MM.1S (cell line): ENCODE results near the gene YWHAG.
"Not testable (repeated sequence)": the region's sequence is repeated elsewhere in the genome, so short reads cannot be mapped to it uniquely, and the experiment has no call there.

Experiments used
- DNase-seq: peaks from one replicate; pipeline ENCODE4 v3.0.0-alpha.2; 2015
- H2AFZ ChIP-seq: fragments of 300-600 bp; sonication (generic); 2 replicates; pipeline ENCODE4 v1.6.0; 2016; ENCODE audit warnings: antibody characterized with exemption, low read length
- H3F3A ChIP-seq: fragments of 300-600 bp; sonication (generic); 2 replicates; pipeline ENCODE4 v1.6.1; 2016; ENCODE audit warnings: mild to moderate bottlenecking, antibody characterized with exemption, low read length, moderate library complexity, mixed read lengths; ENCODE audit not compliant: insufficient read depth
- H3K27ac ChIP-seq: fragments of 300-600 bp; sonication (generic); 2 replicates; pipeline ENCODE4 v1.5.1; 2016; ENCODE audit warnings: mild to moderate bottlenecking, low read length
- H3K27me3 ChIP-seq: fragments of 300-600 bp; sonication (generic); replicated peaks from 2 replicates; pipeline ENCODE4 v1.6.0; 2016; ENCODE audit warnings: low read length; ENCODE audit not compliant: insufficient read depth
- H3K36me3 ChIP-seq: fragments of 300-600 bp; sonication (generic); replicated peaks from 2 replicates; pipeline ENCODE4 v1.6.1; 2016; ENCODE audit warnings: mild to moderate bottlenecking, low read length, mixed read lengths; ENCODE audit not compliant: insufficient read depth
- H3K4me1 ChIP-seq: fragments of 300-600 bp; sonication (generic); 2 replicates; pipeline ENCODE4 v1.6.1; 2016; ENCODE audit warnings: low read length, mixed read lengths
- H3K4me2 ChIP-seq: fragments of 300-600 bp; sonication (generic); 2 replicates; pipeline ENCODE4 v1.6.0; 2016; ENCODE audit warnings: low read depth, low read length
- H3K4me3 ChIP-seq: fragments of 300-600 bp; sonication (generic); 2 replicates; pipeline ENCODE4 v1.5.1; 2016; ENCODE audit warnings: low read length, mixed read lengths
- H3K79me2 ChIP-seq: fragments of 300-600 bp; sonication (generic); 2 replicates; pipeline ENCODE4 v1.6.1; 2016; ENCODE audit warnings: mixed run types, low read length, mixed read lengths
- H3K9ac ChIP-seq: fragments of 300-600 bp; sonication (generic); 2 replicates; pipeline ENCODE4 v1.6.1; 2016; ENCODE audit warnings: low read length, mixed read lengths
- H3K9me2 ChIP-seq: fragments of 300-600 bp; sonication (generic); replicated peaks from 2 replicates; pipeline ENCODE4 v1.6.1; 2016; ENCODE audit warnings: mild to moderate bottlenecking, low read length, mixed read lengths; ENCODE audit not compliant: insufficient read depth
- H3K9me3 ChIP-seq: fragments of 300-600 bp; sonication (generic); replicated peaks from 2 replicates; pipeline ENCODE4 v1.6.1; 2016; ENCODE audit warnings: mild to moderate bottlenecking, low read length, mixed read lengths; ENCODE audit not compliant: insufficient read depth
- H4K20me1 ChIP-seq: fragments of 300-600 bp; sonication (generic); 2 replicates; pipeline ENCODE4 v1.6.1; 2016; ENCODE audit warnings: mild to moderate bottlenecking, low read length, moderate library complexity, mixed read lengths; ENCODE audit not compliant: insufficient read depth
- CTCF ChIP-seq: fragments of 300-600 bp; sonication (generic); IDR thresholded peaks from 2 replicates; pipeline ENCODE4 v1.5.1; 2016; ENCODE audit warnings: antibody characterized with exemption, low read length, mixed read lengths
- EZH2 ChIP-seq: fragments of 300-600 bp; sonication (generic); optimal IDR thresholded peaks from 2 replicates; pipeline ENCODE3; 2017; ENCODE audit warnings: low read depth, mild to moderate bottlenecking, antibody characterized with exemption, low read length, mixed read lengths
- EZH2phosphoT487 ChIP-seq: fragments of 300-600 bp; sonication (generic); IDR thresholded peaks from 2 replicates; pipeline ENCODE4 v1.6.1; 2018; ENCODE audit warnings: antibody characterized with exemption, low read length

The YWHAG gene

GRCh38 chr7:76405738-76406137 lies 46.9 kb upstream of the YWHAG start:
- Histone ChIP-seq H2AFZ (no peak overlapping the region), H3K9ac (no peak overlapping the region), H3K4me2 (no peak overlapping the region), H3K4me1 (peaks cover 4% of the 10 kb centered on the region; the same call in 1 of the 2 replicates), H3K79me2 (no peaks in the 10 kb centered on the region), H3K36me3 (no peaks in the 10 kb centered on the region), H3K9me2 (no peaks in the 10 kb centered on the region), H3K4me3 (no peak overlapping the region), H4K20me1 (no peaks in the 10 kb centered on the region), H3K27me3 (no peaks in the 10 kb centered on the region), H3F3A (no peaks in the 10 kb centered on the region), H3K9me3 (no peaks in the 10 kb centered on the region), H3K27ac (no peak overlapping the region)
- TF ChIP-seq CTCF (no peak), EZH2 (no peak), EZH2phosphoT487 (no peak)
- DNase-seq = no peak

DNA sequence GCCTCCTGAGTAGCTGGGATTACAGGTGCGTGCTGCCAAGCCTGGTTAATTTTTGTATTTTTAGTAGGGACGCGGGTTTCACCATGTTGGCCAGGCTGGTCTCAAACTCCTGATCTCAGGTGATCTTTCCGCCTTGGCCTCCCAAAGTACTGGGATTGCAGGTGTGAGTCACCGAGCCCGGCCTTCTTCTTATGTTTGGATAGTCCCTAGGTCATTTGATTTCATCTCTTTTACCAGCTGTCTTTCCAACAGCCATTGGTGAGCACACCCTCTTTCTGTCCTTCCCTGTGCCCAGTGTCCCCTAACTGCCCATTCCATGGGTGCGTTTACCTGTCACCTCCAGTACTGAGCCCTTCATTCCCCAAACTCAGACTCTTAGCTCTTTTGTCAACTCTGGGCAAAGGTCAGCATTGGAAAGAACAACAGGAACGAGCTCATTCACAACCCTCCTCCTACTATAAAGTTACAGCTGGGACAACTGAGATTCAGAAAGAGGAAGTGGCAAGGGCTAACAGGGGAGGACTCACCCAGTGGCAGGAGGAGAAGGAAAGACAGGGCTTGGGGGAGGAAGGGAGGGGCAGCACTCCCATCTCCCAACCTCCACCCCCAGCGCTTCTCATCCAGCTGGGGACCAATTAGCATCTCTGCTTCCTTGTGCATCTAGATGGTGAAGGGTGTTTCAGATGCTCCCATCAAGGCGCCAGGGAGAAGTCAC lies 45.1 kb upstream of the YWHAG start:
- no peaks in the 10 kb centered on the region for H3K27me3 ChIP-seq
- no peaks in the 10 kb centered on the region for H3K9me2 ChIP-seq
- no peaks in the 10 kb centered on the region for H3K79me2 ChIP-seq
- no peak for DNase-seq
- no peaks in the 10 kb centered on the region for H3K36me3 ChIP-seq
- no peaks in the 10 kb centered on the region for H4K20me1 ChIP-seq
- no peak overlapping the region for H2AFZ ChIP-seq
- no peak overlapping the region for H3K4me2 ChIP-seq
- no peaks in the 10 kb centered on the region for H3K9me3 ChIP-seq
- TF ChIP-seq EZH2 (no peak), EZH2phosphoT487 (no peak), CTCF (no peak)
- H3K4me3 ChIP-seq = no peak overlapping the region
- H3K4me1 ChIP-seq = peaks cover 4% of the 10 kb centered on the region; the same call in 1 of the 2 replicates
- no peak overlapping the region for H3K27ac ChIP-seq
- no peak overlapping the region for H3K9ac ChIP-seq
- no peaks in the 10 kb centered on the region for H3F3A ChIP-seq

GRCh38 chr7:76403097-76403496 lies 44.3 kb upstream of the YWHAG start:
- H3K4me1 ChIP-seq = not testable (repeated sequence)

DNA sequence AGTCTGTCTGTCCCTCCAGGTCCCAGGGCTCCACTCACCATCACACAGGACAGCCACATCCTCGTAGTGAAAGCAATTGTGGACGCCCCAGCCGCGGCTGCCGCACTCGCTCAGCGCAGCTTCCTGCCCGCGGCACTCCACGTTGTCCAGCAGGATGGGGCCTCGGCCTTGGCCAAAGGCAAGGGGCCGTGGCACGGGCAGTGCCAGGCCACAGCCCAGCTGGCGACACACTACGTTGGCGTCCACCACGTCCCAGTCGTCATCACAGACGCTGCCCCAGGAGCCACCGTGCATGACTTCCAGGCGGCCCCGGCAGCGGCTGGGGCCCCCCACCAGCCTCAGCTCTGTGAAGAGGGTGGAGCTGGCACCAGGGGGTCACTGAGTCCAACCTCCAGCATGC lies 41.5 kb upstream of the YWHAG start:
- no peaks in the 10 kb centered on the region for H3K36me3 ChIP-seq
- no peak overlapping the region for H3K9ac ChIP-seq
- no peaks in the 10 kb centered on the region for H3K9me2 ChIP-seq
- H4K20me1 ChIP-seq = no peaks in the 10 kb centered on the region
- H3K27ac ChIP-seq = no peak overlapping the region
- H3K9me3 ChIP-seq = no peaks in the 10 kb centered on the region
- H3K27me3 ChIP-seq = no peaks in the 10 kb centered on the region
- H3K4me2 ChIP-seq = no peak overlapping the region
- no peaks in the 10 kb centered on the region for H3K79me2 ChIP-seq
- TF ChIP-seq CTCF = no peak
- TF ChIP-seq EZH2phosphoT487 = no peak
- no peak for TF ChIP-seq EZH2
- H3K4me3 ChIP-seq = no peak overlapping the region
- no peak overlapping the region for H2AFZ ChIP-seq
- no peak for DNase-seq
- no peaks in the 10 kb centered on the region for H3F3A ChIP-seq
- peaks cover 13% of the 10 kb centered on the region; the same call in 1 of the 2 replicates for H3K4me1 ChIP-seq

More at GRCh38 chr7:76403097-76403496, 44.3 kb upstream of the YWHAG start:
- H3K9me3 ChIP-seq, H3K79me2 ChIP-seq, H3K4me3 ChIP-seq, H3K27ac ChIP-seq, H3K9me2 ChIP-seq, H3K27me3 ChIP-seq, H4K20me1 ChIP-seq, H3K9ac ChIP-seq, DNase-seq, H3F3A ChIP-seq, H3K4me2 ChIP-seq, H2AFZ ChIP-seq, H3K36me3 ChIP-seq: not testable (repeated sequence)
